Left cardiac atrium (tissue), 4 donors: ENCODE results near the gene FXYD1. TPM values are rescaled to one million over a fixed set of nuclear protein-coding genes. Genes with fewer than 3 reads are reported as not detected.

Source experiments
- ATAC-seq, 2 donors: fragments of 200-7000 bp; cut with Tn5 transposase; one replicate each; pipeline ENCODE4 v1.9.1; 2020; ENCODE audit warnings: mild to moderate bottlenecking in 2 of 2, moderate library complexity in 2 of 2
- DNase-seq: peaks from one replicate; pipeline ENCODE4 v3.0.0-alpha.2; 2020
- intact Hi-C, 2 donors: fragments of 100-400 bp; cut with DNase I; formaldehyde crosslinking; loops; one replicate each; pipeline versions ENCODE4 v1.14.1 to v1.15.1; 2022 to 2023
- total RNA-seq, 2 donors: library from RNA; stranded (reverse); fragmentation: NEBNext Ultra II Directional; extraction: Animal tissue kit (Norgen Biotek cat#: 25700); gene quantifications; one replicate each; pipeline ENCODE4 v1.2.1, GENCODE V29; 2021
- donor health status: DM: no; HTN: yes; CAD: no.
- donor health status: DM: no; HTN: yes; CAD: no; lungs with severe emphysema.
- donor health status: DM: yes; HTN: yes; CAD: no.
- donor health status: Dilated cardiomyopathy.

The FXYD1 gene
- total RNA-seq, 2 donors from 2014 or later, result 297 to 393 TPM

DNA sequence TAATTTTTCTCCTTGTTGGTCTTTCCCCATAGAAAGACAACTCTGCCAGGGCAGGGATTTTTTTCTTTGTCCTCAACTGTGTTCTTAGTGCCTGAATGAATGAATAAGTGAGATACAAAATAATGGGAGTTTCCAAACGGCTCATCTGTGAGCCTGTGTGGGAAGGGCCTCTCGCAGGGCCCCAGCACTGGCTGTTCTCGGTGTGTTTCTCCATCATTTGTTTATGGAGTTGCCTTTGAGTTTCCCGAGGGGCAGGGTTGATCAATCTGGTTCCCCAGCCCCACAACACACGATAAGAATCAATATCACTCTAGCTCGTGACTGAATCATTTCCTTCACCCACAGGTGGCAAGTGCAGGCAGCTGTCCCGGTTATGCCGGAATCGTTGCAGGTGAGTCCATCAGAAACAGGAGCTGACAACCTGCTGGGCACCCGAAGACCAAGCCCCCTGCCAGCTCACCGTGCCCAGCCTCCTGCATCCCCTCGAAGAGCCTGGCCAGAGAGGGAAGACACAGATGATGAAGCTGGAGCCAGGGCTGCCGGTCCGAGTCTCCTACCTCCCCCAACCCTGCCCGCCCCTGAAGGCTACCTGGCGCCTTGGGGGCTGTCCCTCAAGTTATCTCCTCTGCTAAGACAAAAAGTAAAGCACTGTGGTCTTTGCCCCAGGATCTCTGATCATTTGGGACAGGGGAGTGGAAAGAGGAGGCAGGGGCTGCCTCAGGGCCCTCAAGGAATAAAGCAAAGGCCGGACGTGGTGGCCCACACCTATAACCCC, 30.8 kb downstream of the FXYD1 start:
- intact Hi-C loops, result no loop called here
- ATAC-seq (no peak), DNase-seq (no peak)

DNA sequence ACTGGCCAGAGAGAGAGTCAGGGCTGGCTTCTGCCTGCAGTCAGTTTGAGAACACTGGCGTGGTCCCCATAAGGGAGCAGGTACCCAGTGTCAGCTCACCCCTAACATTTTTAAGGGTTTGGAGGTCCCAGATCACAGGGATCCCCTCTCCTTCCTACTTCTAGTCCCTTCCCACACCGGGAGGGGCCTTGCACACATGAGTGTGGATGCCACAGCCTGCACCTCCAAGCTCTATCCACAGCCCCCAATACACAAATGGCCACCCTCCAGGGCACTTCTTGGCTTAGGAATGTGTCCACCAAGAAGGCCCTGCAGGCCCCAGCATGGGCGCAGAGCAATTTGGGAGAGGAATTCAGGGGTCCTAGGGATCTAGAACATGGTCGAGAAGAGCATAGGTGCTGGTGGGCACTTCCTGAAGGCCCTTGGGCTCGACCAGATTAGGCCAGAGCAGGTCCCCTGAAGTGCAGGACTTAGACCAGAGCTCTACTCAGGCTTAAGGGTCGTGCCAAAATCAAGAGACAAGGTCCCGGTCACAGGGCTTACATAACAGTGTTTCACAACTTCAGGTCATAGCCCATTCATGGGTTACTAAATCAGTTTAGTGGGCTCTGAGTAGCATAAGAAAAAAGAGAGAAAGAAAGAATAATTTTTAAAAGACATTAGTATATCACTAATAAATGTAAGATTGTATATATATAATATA, 31.9 kb downstream of the FXYD1 start:
- ATAC-seq (peak; percentile 37 to 42), DNase-seq (no peak)
- intact Hi-C loops, result no loop called here

DNA sequence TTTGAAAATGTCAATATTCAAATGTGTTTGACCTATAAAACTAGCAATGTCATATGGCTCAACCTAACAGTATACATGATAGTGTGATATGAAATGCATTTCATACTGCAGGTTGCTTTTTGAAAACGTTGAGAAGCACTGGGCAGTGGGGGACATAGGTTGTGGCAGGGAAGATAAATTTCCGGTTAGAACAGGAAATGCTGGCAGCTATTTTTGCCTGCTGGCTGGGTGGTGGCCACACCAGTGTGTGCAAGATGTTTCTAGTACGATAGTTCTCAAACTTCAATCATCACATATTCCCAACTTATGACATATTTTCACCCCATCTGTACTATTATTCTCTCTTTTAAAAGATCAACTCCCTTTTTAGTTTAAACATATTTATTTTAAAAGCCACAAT, 33.1 kb downstream of the FXYD1 start:
- ATAC-seq (no peak), DNase-seq (no peak)
- intact Hi-C loops, result no loop called here

DNA sequence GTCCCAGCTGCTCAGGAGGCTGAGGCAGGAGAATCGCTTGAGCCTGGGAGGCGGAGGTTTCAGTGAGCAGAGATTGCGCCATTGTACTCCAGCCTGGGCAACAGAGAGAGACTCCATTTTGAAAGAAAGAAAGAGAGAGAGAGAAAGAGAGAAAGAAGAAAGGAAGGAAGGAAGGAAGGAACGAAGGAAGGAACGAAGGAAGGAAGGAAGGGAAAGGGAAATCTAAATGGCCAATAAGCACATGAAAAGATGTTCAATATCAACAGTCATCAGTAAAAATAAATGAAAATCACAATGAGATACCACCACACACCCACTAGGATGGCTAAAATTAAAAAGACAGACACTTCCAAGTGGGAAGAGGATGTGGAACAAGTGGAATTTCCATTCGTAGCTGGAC, 35.6 kb downstream of the FXYD1 start:
- intact Hi-C loops, result no loop called here
- ATAC-seq (no peak), DNase-seq (no peak)

DNA sequence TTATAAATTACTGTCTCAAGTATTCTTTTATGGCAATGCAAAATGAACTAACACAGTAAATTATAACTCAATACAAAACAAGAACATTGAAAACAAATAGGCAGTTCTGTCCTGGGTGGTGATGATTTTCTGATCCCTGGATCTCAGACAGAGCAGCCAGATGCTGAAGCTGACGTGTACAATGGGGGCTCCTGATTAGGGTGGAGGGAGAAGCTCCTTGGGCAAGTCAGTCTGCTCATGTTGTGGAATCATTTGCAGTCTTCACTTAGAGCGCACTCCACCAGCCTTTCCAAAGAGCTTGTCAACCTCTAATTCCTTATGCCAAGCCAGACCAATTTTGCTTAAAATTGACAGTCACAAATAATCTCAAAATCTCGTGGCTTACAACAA, 37.6 kb downstream of the FXYD1 start:
- ATAC-seq (no peak), DNase-seq (no peak)
- intact Hi-C loops, result no loop called here

DNA sequence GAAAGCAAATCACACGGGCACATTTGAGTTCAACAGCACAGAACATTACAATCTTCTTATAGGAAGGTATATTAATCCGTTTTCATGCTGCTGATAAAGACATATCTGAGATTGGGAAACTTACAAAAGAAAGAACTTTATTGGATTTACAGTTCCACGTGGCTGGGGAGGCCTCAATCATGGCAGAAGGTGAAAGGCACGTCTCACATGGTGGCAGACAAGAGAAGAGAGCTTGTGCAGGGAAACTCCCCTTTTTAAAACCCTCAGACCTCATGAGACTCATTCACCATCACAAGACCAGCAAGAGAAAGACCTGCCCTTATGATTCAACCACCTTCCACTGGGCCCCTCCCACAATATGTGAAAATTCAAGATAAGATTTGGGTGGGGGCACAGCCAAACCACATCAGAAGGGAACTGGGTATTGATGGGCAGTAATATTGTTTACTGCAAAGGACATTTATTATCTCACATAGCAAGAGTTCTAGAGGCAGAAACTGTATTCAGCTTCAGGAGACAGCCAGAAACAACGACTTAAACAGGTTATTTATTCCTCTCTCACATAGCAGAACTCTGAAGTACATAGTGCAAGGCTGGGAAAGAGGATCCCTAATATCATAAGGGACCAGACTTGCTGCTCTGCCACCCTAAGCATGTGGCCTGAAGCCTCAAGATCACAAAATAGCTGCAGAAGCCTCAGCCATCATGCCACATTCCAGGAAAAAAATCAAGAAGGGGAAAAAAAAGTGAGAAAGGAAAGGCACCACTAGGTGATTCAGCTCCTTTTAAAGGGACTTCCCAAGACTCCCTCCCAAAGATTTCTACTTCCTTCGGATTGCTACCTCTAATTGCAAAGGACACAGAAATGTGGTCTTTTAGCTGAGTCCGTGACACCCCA, 39.0 kb downstream of the FXYD1 start:
- intact Hi-C loops, result no loop called here
- ATAC-seq, result no peak
- no peak for DNase-seq

DNA sequence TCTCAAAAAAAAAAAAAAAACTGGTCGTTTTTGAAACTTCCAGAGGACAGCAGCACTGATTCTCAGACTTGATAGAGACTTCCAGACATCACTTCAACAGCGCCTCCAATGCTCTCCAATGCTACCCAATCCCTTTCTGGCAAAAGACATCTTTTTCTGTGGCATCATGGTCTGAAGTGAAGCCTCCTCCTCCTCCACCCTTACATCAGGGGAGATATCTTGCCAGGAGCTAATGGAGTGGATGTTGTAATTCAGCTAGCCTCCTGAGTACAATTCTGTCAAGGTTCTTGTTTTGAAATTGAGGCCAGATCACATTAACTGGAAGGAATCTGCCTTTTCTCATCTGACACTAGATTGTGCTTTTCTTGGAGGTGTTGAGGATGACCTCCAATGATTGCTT, 40.1 kb downstream of the FXYD1 start:
- intact Hi-C loops, result no loop called here
- peak; percentile 35 to 42 for ATAC-seq

DNA sequence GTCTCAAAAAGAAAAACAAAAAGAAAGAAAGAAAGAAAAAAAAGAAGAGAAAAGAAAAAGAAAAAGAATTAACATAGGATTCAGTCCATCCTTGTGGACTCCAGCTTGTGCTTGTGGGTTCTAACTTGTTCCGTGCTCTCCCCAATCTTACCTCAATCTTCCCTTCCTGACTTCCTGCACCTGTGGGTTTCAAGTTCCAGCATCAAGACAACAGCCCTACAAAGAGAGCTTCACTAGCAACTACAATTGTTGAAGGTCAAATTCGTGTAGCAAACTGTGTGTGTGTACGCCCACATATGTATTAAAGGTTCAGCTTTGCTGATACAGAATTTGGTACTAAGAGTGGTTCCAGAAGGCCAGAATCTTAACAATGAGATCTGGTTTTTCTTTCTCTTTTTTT, 41.2 kb downstream of the FXYD1 start:
- ATAC-seq, result no peak
- DNase-seq, result no peak
- intact Hi-C loops, result no loop called here

More for the DNA sequence above, 40.1 kb downstream of the FXYD1 start:
- no peak for DNase-seq

DNA sequence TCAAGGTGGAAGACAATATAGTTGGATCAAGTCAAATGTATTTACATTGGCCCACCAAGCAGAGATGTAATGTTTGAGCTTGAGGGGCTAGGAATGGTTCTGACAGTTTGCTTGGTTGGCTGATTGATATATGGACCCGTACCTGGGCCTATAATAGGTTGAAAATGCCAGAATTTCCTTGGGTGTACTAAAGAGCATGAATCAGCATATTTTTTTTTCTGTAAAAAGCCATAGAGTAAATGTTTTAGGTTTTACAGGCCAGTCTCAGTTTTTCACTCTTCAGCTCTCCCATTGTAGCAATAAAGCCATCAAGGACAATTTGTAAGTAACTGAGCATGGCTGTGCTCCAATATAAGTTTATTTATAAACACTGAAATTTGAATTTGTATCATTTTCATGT, 42.8 kb downstream of the FXYD1 start:
- DNase-seq (no peak), ATAC-seq (no peak)
- intact Hi-C loops, result no loop called here

DNA sequence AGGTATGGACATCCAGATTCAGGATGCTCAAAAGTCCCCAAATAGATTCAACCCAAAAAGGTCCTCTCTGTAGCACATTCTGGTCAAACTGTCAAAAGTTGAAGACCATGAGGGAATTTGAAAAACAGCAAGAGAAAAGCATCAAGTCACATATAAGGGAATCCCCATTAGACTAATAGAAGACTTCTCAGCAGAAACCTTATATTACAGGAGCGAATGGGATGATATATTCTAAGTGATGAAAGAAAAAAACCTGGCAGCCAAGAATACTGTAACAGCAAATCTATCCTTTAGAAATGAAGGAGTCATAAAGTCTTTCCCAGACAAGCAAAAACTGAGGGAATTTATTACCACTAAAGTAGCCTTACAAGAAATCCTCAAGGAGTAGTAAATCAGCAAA, 45.6 kb downstream of the FXYD1 start:
- ATAC-seq, result no peak
- no peak for DNase-seq
- intact Hi-C loops, result no loop called here

DNA sequence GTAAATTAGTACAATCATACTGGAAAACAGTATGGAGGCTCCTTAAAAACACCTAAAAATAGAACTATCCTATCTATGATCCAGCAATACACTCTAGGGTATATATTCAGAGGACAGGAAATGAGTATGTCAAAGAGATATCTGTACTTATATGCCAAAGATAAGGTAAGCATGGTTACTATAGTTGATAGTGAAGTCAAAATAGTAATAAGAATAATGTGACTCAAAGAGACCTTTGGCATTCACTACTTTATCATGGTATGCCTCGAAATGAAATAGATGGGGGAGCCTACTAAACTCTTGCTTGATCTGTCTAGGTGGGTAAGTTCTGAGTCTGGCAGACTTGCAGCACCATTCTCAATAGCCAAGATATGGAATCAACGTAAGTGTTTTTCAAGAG, 46.3 kb downstream of the FXYD1 start:
- ATAC-seq (no peak), DNase-seq (no peak)
- intact Hi-C loops, result no loop called here

Other genes with a start within 250 kb of the FXYD1 start
- gene ZNF30, start 211.9 kb upstream of the FXYD1 start, total RNA-seq, result 1 to 10 TPM; 1.4 to 2.6 TPM
- gene ZNF792, start 174.6 kb upstream of the FXYD1 start, total RNA-seq, result 1 to 10 TPM; 3.1 to 5.5 TPM
- gene GRAMD1A, start 138.5 kb upstream of the FXYD1 start, total RNA-seq, result 10 to 100 TPM; 29.2 to 45.5 TPM
- 100 to 1,000 TPM in 1 of 2 donors, 10 to 100 TPM in 1; 73.6 to 163 TPM for gene SCN1B, start 108.4 kb upstream of the FXYD1 start, total RNA-seq
- gene HPN, start 97.1 kb upstream of the FXYD1 start, total RNA-seq, result 1 to 10 TPM; 5.6 to 7.2 TPM
- 1 to 10 TPM; 1.5 to 3.6 TPM for gene FXYD3, start 23.0 kb upstream of the FXYD1 start, total RNA-seq
- gene LGI4, start 3.8 kb upstream of the FXYD1 start, total RNA-seq, result 10 to 100 TPM; 11.6 to 17.9 TPM
- gene FXYD7, start 4.4 kb downstream of the FXYD1 start, total RNA-seq, result not detected
- gene FXYD5, start 15.9 kb downstream of the FXYD1 start, total RNA-seq, result 10 to 100 TPM; 35.5 to 46.7 TPM
- gene FAM187B, start 89.9 kb downstream of the FXYD1 start, total RNA-seq, result not detected
- gene LSR, start 110.2 kb downstream of the FXYD1 start, total RNA-seq, result 1 to 10 TPM; 7.5 to 7.6 TPM
- 100 to 1,000 TPM; 130 to 147 TPM for gene USF2, start 130.1 kb downstream of the FXYD1 start, total RNA-seq
- 1 to 10 TPM in 1 of 2 donors, under 1 TPM in 1; 0.41 to 7.6 TPM for gene HAMP, start 143.7 kb downstream of the FXYD1 start, total RNA-seq
- gene MAG, start 153.3 kb downstream of the FXYD1 start, total RNA-seq, result not detected
- gene CD22, start 190.4 kb downstream of the FXYD1 start, total RNA-seq, result under 1 TPM; 0.39 to 0.56 TPM
- gene FFAR1, start 209.1 kb downstream of the FXYD1 start, total RNA-seq, result not detected
- under 1 TPM; 0.18 to 0.44 TPM for gene FFAR3, start 219.6 kb downstream of the FXYD1 start, total RNA-seq
- not detected for gene GPR42, start 232.2 kb downstream of the FXYD1 start, total RNA-seq